Fibroblast of lung (primary cell): ENCODE measurements around the gene PAPOLB. TPM values are rescaled to one million over a fixed set of nuclear protein-coding genes. Genes with fewer than 3 reads are reported as not detected.

Source experiments
- DNase-seq, 2 donors: peaks; one replicate each; pipeline versions ENCODE4 v3.0.0 to v3.0.0-alpha.2; 2010; ENCODE audit warnings: low read depth in 2 of 2
- H2AFZ ChIP-seq: 2 replicates; pipeline ENCODE4 v1.5.1; 2012; ENCODE audit warnings: low read length, control low read depth, inconsistent platforms
- H3K27ac ChIP-seq: 2 replicates; pipeline ENCODE4 v1.5.1; 2011; ENCODE audit warnings: low read length, control low read depth; ENCODE audit not compliant: insufficient read depth
- H3K27me3 ChIP-seq: 2 replicates; pipeline ENCODE4 v1.5.1; 2011; ENCODE audit warnings: mild to moderate bottlenecking, low read length; ENCODE audit not compliant: control insufficient read depth, insufficient read depth
- H3K36me3 ChIP-seq: 2 replicates; pipeline ENCODE4 v1.5.1; 2011; ENCODE audit warnings: low read length; ENCODE audit not compliant: control insufficient read depth, insufficient read depth
- H3K4me1 ChIP-seq: 2 replicates; pipeline ENCODE4 v1.5.1; 2011; ENCODE audit warnings: low read length; ENCODE audit not compliant: control insufficient read depth, insufficient read depth; ENCODE audit errors: extremely low read depth
- H3K4me2 ChIP-seq: 2 replicates; pipeline ENCODE4 v1.5.1; 2011; ENCODE audit warnings: low read length, control low read depth; ENCODE audit not compliant: insufficient read depth; ENCODE audit errors: extremely low read depth
- H3K4me3 ChIP-seq, 4 experiments: fragments of 200-600 bp in 1 of 4; sonication (generic) in 1 of 4; replicated peaks in 1 of 4; 2 replicates each; pipeline ENCODE4 v1.5.1; 2011 to 2016; ENCODE audit warnings: low read length in 4 of 4, low read depth in 3 of 4, mild to moderate bottlenecking in 3 of 4, control low read depth in 2 of 4, inconsistent platforms in 1 of 4, mixed read lengths in 1 of 4; ENCODE audit not compliant: insufficient read depth in 1 of 4; ENCODE audit errors: control extremely low read depth in 1 of 4
- H3K79me2 ChIP-seq: 2 replicates; pipeline ENCODE4 v1.5.1; 2012; ENCODE audit warnings: mild to moderate bottlenecking, low read length, inconsistent platforms; ENCODE audit not compliant: control insufficient read depth, insufficient read depth
- H3K9ac ChIP-seq: 2 replicates; pipeline ENCODE4 v1.5.1; 2011; ENCODE audit warnings: mild to moderate bottlenecking, low read length, control low read depth; ENCODE audit not compliant: insufficient read depth
- H3K9me3 ChIP-seq: 2 replicates; pipeline ENCODE4 v1.5.1; 2012; ENCODE audit warnings: low read depth, low read length; ENCODE audit not compliant: control insufficient read depth, insufficient read depth
- H4K20me1 ChIP-seq: 2 replicates; pipeline ENCODE4 v1.5.1; 2011; ENCODE audit warnings: low read length; ENCODE audit not compliant: control insufficient read depth, insufficient read depth; ENCODE audit errors: extremely low read depth
- EZH2 ChIP-seq: IDR thresholded peaks from 2 replicates; pipeline ENCODE4 v1.5.1; 2012; ENCODE audit warnings: low read length, control low read depth, mild to moderate bottlenecking; ENCODE audit errors: missing control alignments
- polyA plus RNA-seq, 2 donors: library from polyadenylated mRNA; depleted of rRNA in 1 of 2; stranded (reverse) in 1 of 2; unstranded in 1 of 2; fragments of >200 nt; gene quantifications; 2 replicates each; pipeline ENCODE4 v1.2.1, GENCODE V29; 2011 to 2012; ENCODE audit warnings: missing spikeins in 1 of 2
- total RNA-seq: library from RNA; depleted of rRNA; stranded (reverse); fragments of >200 nt; gene quantifications from 2 replicates; pipeline ENCODE4 v1.2.1, GENCODE V29; 2014
- TF ChIP-seq, protein P1 (sequence below), 2 donors: IDR thresholded peaks in 1 of 2; conservative IDR thresholded peaks in 1 of 2; 1 replicate in 1 of 2; 2 replicates in 1 of 2; pipeline ENCODE4 v1.5.1; 2011 to 2012; ENCODE audit warnings: low read length in 2 of 2, control low read depth in 1 of 2, inconsistent platforms in 1 of 2, low read depth in 1 of 2, mild to moderate bottlenecking in 1 of 2

The PAPOLB gene
- total and polyA plus RNA-seq, 2 donors (not counting 1 experiment from before 2014, with no cell fraction given): under 0.01 to 0.02 TPM

DNA sequence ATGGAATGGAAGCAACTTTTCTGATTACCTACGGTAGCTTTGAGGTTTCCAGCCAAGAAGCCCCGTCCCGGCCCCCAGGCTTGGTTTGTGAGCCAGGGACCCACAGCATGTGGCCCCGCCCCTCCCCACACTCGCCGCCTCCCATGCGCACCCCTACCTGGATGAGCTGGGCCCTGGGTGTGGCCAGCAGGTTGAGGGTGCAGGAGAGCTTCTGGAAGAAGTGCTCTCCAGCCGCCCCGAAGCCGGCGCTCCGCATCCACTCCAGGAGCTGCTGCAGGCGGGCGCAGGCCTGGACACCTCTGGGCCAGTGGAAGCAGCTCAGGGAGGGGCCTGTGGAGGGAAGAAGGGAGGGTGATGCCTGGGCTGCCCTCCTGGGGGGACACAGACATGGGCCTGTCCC is 46.7 kb downstream of the PAPOLB start:
- H3K4me2 ChIP-seq: no peak overlapping the region
- TF ChIP-seq EZH2: no peak
- TF ChIP-seq, protein P1, sequence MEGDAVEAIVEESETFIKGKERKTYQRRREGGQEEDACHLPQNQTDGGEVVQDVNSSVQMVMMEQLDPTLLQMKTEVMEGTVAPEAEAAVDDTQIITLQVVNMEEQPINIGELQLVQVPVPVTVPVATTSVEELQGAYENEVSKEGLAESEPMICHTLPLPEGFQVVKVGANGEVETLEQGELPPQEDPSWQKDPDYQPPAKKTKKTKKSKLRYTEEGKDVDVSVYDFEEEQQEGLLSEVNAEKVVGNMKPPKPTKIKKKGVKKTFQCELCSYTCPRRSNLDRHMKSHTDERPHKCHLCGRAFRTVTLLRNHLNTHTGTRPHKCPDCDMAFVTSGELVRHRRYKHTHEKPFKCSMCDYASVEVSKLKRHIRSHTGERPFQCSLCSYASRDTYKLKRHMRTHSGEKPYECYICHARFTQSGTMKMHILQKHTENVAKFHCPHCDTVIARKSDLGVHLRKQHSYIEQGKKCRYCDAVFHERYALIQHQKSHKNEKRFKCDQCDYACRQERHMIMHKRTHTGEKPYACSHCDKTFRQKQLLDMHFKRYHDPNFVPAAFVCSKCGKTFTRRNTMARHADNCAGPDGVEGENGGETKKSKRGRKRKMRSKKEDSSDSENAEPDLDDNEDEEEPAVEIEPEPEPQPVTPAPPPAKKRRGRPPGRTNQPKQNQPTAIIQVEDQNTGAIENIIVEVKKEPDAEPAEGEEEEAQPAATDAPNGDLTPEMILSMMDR (conservative IDR thresholded peaks at IDR 0.05 in 1 of 2, IDR thresholded peaks at IDR 0.05 in 1 of 2; ENCODE audit: low read depth in 1 of 2, low read length in 2 of 2): no peak
- no peaks in the 10 kb centered on the region for H3K36me3 ChIP-seq
- no peak overlapping the region for H3K4me3 ChIP-seq
- H4K20me1 ChIP-seq: no peaks in the 10 kb centered on the region
- no peaks in the 10 kb centered on the region for H3K9me3 ChIP-seq
- no peaks in the 10 kb centered on the region for H3K79me2 ChIP-seq
- no peaks in the 10 kb centered on the region for H3K27me3 ChIP-seq
- H3K9ac ChIP-seq: no peak overlapping the region
- no peak for DNase-seq
- no peaks in the 10 kb centered on the region for H3K4me1 ChIP-seq
- H3K27ac ChIP-seq: no peak overlapping the region
- no peak overlapping the region for H2AFZ ChIP-seq

DNA sequence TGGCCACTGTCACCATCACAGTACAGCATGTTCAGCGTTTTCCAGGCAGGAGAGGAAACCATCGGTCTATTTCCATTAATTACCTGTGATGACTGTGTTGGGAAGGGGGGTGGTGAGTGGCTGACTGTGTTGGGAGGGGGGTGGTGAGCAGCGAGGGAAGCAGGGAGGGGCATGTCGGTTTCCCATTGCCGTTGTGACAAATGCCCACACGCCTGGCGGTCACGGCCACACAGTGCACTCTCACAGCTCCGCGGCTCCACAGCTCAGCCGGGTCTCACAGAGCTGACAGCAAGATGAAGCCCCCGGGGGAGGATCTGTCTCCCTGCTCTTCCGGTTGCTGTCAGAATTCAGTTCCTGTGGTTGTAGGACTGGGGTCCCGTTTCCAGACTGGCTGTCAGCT is 47.4 kb downstream of the PAPOLB start:
- no peak for DNase-seq
- TF ChIP-seq EZH2: no peak
- TF ChIP-seq, protein P1 (conservative IDR thresholded peaks at IDR 0.05 in 1 of 2, IDR thresholded peaks at IDR 0.05 in 1 of 2; ENCODE audit: low read depth in 1 of 2, low read length in 2 of 2): no peak
- no peaks in the 10 kb centered on the region for H3K9me3 ChIP-seq
- no peaks in the 10 kb centered on the region for H3K36me3 ChIP-seq
- no peaks in the 10 kb centered on the region for H3K27me3 ChIP-seq
- H3K79me2 ChIP-seq: no peaks in the 10 kb centered on the region
- no peaks in the 10 kb centered on the region for H3K4me1 ChIP-seq
- no peak overlapping the region for H3K27ac ChIP-seq
- no peak overlapping the region for H3K4me3 ChIP-seq
- no peaks in the 10 kb centered on the region for H4K20me1 ChIP-seq
- H3K9ac ChIP-seq: no peak overlapping the region
- no peak overlapping the region for H2AFZ ChIP-seq
- no peak overlapping the region for H3K4me2 ChIP-seq

DNA sequence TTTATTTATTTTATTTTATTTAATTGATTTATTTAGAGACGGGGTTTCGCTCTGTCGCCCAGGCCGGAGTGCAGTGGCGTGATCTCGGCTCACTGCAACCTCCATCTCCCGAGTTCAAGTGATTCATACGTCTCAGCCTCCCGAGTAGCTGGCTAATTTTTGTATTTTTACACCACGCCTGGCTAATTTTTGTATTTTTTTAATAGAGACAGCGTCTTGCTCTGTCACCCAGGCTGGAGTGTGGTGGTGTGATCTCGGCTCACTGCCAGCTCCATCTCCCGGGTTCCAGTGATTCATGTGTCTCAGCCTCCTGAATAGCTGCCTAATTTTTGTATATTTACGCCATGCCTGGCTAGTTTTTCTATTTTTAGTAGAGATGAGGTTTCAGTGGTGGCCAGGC is 52.2 kb downstream of the PAPOLB start:
- DNase-seq: peak in 1 of 2 donors; percentile 27
- Histone ChIP-seq H3K27me3 (peaks cover 5% of the 10 kb centered on the region), H3K9me3 (no peaks in the 10 kb centered on the region), H3K4me1 (no peaks in the 10 kb centered on the region), H3K4me3 (no peak overlapping the region), H4K20me1 (no peaks in the 10 kb centered on the region), H3K4me2 (no peak overlapping the region), H3K79me2 (no peaks in the 10 kb centered on the region), H3K27ac (no peak overlapping the region), H2AFZ (no peak overlapping the region), H3K36me3 (no peaks in the 10 kb centered on the region), H3K9ac (no peak overlapping the region)
- TF ChIP-seq, protein P1 (conservative IDR thresholded peaks at IDR 0.05 in 1 of 2, IDR thresholded peaks at IDR 0.05 in 1 of 2; ENCODE audit: low read depth in 1 of 2, low read length in 2 of 2): no peak
- no peak for TF ChIP-seq EZH2
